ENCODE data around the gene RELL1. TPM values are rescaled to one million over a fixed set of nuclear protein-coding genes. Genes with fewer than 3 reads are reported as not detected.

The RELL1 gene
- total and polyA plus RNA-seq, 8 donors: 10.1 to 35.6 (median 11.3) TPM

DNA sequence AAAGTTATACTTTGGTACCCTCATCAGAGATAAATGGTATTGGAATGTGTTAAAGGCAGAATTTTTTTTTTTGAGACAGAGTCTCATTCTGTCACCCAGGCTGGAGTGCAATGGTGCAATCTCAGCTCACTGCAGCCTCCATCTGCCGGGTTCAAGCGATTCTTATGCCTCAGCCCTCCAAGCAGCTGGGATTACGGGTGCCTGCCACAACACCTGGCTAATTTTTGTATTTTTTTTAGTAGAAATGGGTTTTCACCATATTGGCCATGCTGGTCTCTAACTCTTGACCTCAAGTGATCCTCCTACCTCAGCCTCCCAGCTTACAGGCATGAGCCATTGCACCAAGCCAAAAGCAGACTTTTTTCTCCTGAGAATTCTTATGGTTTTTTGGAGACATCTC is 11.4 kb upstream of the RELL1 start:
- H3K9me3 ChIP-seq: peaks cover 0 to 5% of the 10 kb centered on the region in 2 donors
- intact Hi-C loops (cut with DNase I): no loop called here
- no peaks in the 10 kb centered on the region for H3K4me1 ChIP-seq
- ATAC-seq (no peak), DNase-seq (no peak)
- H3K27me3 ChIP-seq: no peaks in the 10 kb centered on the region
- H3K27ac ChIP-seq: no peak overlapping the region
- no peaks in the 10 kb centered on the region for H3K36me3 ChIP-seq
- TF ChIP-seq CTCF (IDR thresholded peaks at IDR 0.05): no peak
- no peak overlapping the region for H3K4me3 ChIP-seq

- no peak overlapping the region for H3K4me3 ChIP-seq
- no peaks in the 10 kb centered on the region for H3K27me3 ChIP-seq
- intact Hi-C loops (cut with DNase I): no loop called here
- H3K27ac ChIP-seq: no peak overlapping the region
- H3K4me1 ChIP-seq: no peaks in the 10 kb centered on the region
- TF ChIP-seq CTCF (IDR thresholded peaks at IDR 0.05): no peak
- no peak for DNase-seq
- H3K36me3 ChIP-seq: no peaks in the 10 kb centered on the region
- peaks cover 0 to 5% of the 10 kb centered on the region in 2 donors for H3K9me3 ChIP-seq
- ATAC-seq: peak; percentile 30
Observed at GRCh38 chr4:37693450-37694190, 7.4 kb upstream of the RELL1 start.

- no peak for TF ChIP-seq CTCF (IDR thresholded peaks at IDR 0.05)
- ATAC-seq (no peak), DNase-seq (no peak)
- Histone ChIP-seq H3K9me3 (peaks cover 0 to 5% of the 10 kb centered on the region in 2 donors), H3K36me3 (no peaks in the 10 kb centered on the region), H3K4me1 (no peaks in the 10 kb centered on the region), H3K27ac (no peak overlapping the region), H3K27me3 (no peaks in the 10 kb centered on the region), H3K4me3 (no peak overlapping the region)
- intact Hi-C loops (cut with DNase I): no loop called here
Observed at GRCh38 chr4:37693030-37693429, 6.9 kb upstream of the RELL1 start.

DNA sequence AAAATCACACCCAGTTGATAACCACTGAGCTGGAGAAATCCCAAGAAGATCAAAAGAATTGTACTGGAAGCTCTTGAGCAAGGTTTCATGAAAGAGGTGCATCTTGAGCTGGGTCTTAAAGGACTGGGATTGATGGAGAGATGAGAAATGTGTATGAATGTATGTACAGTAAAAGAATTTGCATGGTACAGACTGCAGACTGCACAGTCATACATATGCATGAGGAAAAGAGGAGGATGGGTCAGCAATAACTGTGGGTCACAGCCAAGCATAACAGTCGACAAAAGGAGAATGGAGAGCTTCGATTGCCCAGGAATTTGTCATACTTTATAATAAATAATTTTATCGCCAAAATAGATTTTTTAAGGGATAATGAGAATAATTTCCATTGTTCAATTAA is 4.8 kb upstream of the RELL1 start:
- H3K27me3 ChIP-seq: no peaks in the 10 kb centered on the region
- ATAC-seq (no peak), DNase-seq (no peak)
- intact Hi-C loops (cut with DNase I): no loop called here
- TF ChIP-seq CTCF (IDR thresholded peaks at IDR 0.05): no peak
- H3K9me3 ChIP-seq: peaks cover 0 to 5% of the 10 kb centered on the region in 2 donors
- H3K4me1 ChIP-seq: peaks cover 0 to 10% of the 10 kb centered on the region in 2 donors
- H3K27ac ChIP-seq: no peak overlapping the region
- H3K36me3 ChIP-seq: no peaks in the 10 kb centered on the region
- H3K4me3 ChIP-seq: no peak overlapping the region

DNA sequence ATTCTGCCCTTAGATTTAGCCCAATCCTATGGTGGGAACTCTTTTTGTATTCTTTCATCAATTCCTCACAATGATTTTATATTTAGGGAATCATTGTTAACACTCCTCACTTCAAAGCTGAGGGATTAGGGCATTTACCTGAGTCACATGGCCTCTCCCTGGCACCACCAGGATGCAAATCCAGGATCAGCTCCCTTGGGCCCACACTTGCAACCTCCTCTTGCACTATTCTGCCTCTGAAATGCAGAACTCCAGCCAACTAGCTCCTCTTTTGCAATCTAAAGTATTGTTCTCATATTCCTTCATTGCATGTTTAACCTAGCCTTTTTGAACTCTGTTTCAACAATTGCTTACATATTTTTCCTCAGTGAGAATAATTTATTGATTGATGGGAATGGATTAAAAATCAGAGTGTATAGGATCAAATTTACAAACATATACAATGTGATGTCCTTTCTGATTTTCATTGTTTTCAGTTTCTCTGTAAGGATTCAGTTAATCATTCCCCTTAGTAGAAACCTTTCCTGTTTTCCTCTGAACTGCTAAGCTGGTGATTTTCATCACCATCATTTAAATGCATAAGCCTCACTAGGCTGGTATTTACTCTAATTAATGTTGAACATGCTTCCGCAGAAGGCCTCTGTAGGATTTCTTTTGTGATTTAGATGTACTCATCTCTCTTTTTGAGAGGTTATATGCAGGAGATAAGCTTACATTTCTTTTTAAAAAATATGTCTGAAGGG is 3.3 kb upstream of the RELL1 start:
- H3K27ac ChIP-seq: no peak overlapping the region
- H3K27me3 ChIP-seq: no peaks in the 10 kb centered on the region
- intact Hi-C loops (cut with DNase I): no loop called here
- peaks cover 0 to 5% of the 10 kb centered on the region in 2 donors for H3K9me3 ChIP-seq
- ATAC-seq: no peak
- no peaks in the 10 kb centered on the region for H3K36me3 ChIP-seq
- H3K4me1 ChIP-seq: peaks cover 6 to 18% of the 10 kb centered on the region in 2 donors
- no peak for DNase-seq
- TF ChIP-seq CTCF (IDR thresholded peaks at IDR 0.05): no peak
- H3K4me3 ChIP-seq: no peak overlapping the region

Data from left lung (tissue), 10 donors.